GM12878 (cell line): ENCODE data around the gene RIPOR1. TPM values are rescaled to one million over a fixed set of nuclear protein-coding genes. Genes with fewer than 3 reads are reported as not detected.
A peak's percentile ranks its signal among the peaks of the same experiment; 100 is the strongest.

ENCODE experiments used
- ATAC-seq: fragments of 200-7000 bp; cut with Tn5 transposase; 3 replicates; pipeline ENCODE4 v1.9.1; 2020; ENCODE audit warnings: mild to moderate bottlenecking, moderate library complexity
- BruUV-seq: library from RNA; stranded (reverse); fragments of 400-500 nt; replicated peaks from 2 replicates; lab custom pipeline; 2021; lab: Mats Ljungman, UMichigan
- CTCF ChIA-PET: fragments of 300-600 bp; sonication (Branson Sonifier 250); formaldehyde crosslinking; extraction: SDS; loops from one replicate; lab custom pipeline; 2021; ENCODE audit warnings: inconsistent platforms; lab: Yijun Ruan, JAX
- POLR2A ChIA-PET: fragments of 350-600 bp; formaldehyde crosslinking; extraction: SDS; loops from one replicate; lab custom pipeline; 2021; ENCODE audit warnings: inconsistent platforms; lab: Charles Lee
- RAD21 ChIA-PET: fragments of 300-600 bp; sonication (Branson Sonifier 250); formaldehyde crosslinking; loops from one replicate; lab custom pipeline; 2023; ENCODE audit warnings: antibody characterized with exemption; ENCODE audit not compliant: unreplicated experiment; lab: Charles Lee
- SMC1A ChIA-PET: fragments of 300-600 bp; sonication (Branson Sonifier 250); formaldehyde crosslinking; loops from one replicate; lab custom pipeline; 2023; ENCODE audit not compliant: unreplicated experiment, uncharacterized antibody; lab: Charles Lee
- DNase-seq: peaks from one replicate; pipeline ENCODE4 v3.0.0-alpha.2; 2011; ENCODE audit warnings: low read depth, low spot score
- FAIRE-seq: peaks from 3 replicates; lab custom pipeline; 2011; peaks lifted over from hg19 to GRCh38; lab: Jason Lieb, UNC
- H2AFZ ChIP-seq: 2 replicates; pipeline ENCODE4 v1.6.0; 2011; ENCODE audit warnings: low read depth, low read length, control low read depth; ENCODE audit not compliant: control insufficient read depth
- H3K27ac ChIP-seq: 2 replicates; pipeline ENCODE4 v1.5.1; 2011; ENCODE audit warnings: control low read depth; ENCODE audit not compliant: control insufficient read depth, insufficient read depth
- H3K27me3 ChIP-seq, 2 experiments: replicated peaks in 1 of 2; 2 replicates each; pipeline versions ENCODE4 v1.6.0 to v1.6.1; 2011; ENCODE audit warnings: low read length in 1 of 2; ENCODE audit not compliant: control insufficient read depth in 2 of 2, insufficient read depth in 2 of 2
- H3K36me3 ChIP-seq, 2 experiments: 2 replicates each; pipeline ENCODE4 v1.5.1; 2011; ENCODE audit warnings: low read length in 1 of 2; ENCODE audit not compliant: control insufficient read depth in 2 of 2, insufficient read depth in 2 of 2
- H3K4me1 ChIP-seq: 2 replicates; pipeline ENCODE4 v1.6.1; 2011; ENCODE audit warnings: mild to moderate bottlenecking, low read length, moderate library complexity, mixed read lengths; ENCODE audit not compliant: control insufficient read depth, insufficient read depth
- H3K4me2 ChIP-seq: 2 replicates; pipeline ENCODE4 v1.6.0; 2011; ENCODE audit warnings: control low read depth; ENCODE audit not compliant: control insufficient read depth, insufficient read depth
- H3K4me3 ChIP-seq: fragments of 200-600 bp; sonication (generic); 2 replicates; pipeline ENCODE4 v1.5.1; 2016
- H3K79me2 ChIP-seq: 2 replicates; pipeline ENCODE4 v1.6.0; 2011; ENCODE audit warnings: low read length; ENCODE audit not compliant: control insufficient read depth, insufficient read depth
- H3K9ac ChIP-seq: 2 replicates; pipeline ENCODE4 v1.8.0; 2011; ENCODE audit warnings: low read length, control low read depth, mixed read lengths; ENCODE audit not compliant: control insufficient read depth, insufficient read depth
- H3K9me3 ChIP-seq: replicated peaks from 3 replicates; pipeline ENCODE4 v1.5.1; 2011; ENCODE audit warnings: mild to moderate bottlenecking, low read length; ENCODE audit not compliant: control insufficient read depth, insufficient read depth
- H4K20me1 ChIP-seq: 2 replicates; pipeline ENCODE4 v1.6.0; 2011; ENCODE audit not compliant: control insufficient read depth, insufficient read depth
- CHD1 ChIP-seq: IDR thresholded peaks from 2 replicates; pipeline ENCODE4 v1.6.1; 2012; ENCODE audit warnings: low read depth, low read length, improper control_type of control experiment
- CHD2 ChIP-seq: IDR thresholded peaks from 2 replicates; pipeline ENCODE4 v1.6.1; 2011; ENCODE audit warnings: low read depth, low read length, improper control_type of control experiment, borderline replicate concordance
- CHD4 ChIP-seq: fragments of 200-600 bp; sonication (generic); IDR thresholded peaks from 2 replicates; pipeline ENCODE4 v1.6.1; 2016; ENCODE audit warnings: mild to moderate bottlenecking
- EED ChIP-seq: sonication (generic); IDR thresholded peaks from 2 replicates; pipeline ENCODE4 v1.6.1; 2016; ENCODE audit warnings: antibody characterized with exemption, low read depth
- FOXM1 ChIP-seq: IDR thresholded peaks from 2 replicates; pipeline ENCODE4 v1.6.1; 2012; ENCODE audit warnings: low read depth, mild to moderate bottlenecking, inconsistent platforms, low read length, moderate library complexity
- GATAD2B ChIP-seq: fragments of 450-650 bp; conservative IDR thresholded peaks from 2 replicates; pipeline ENCODE4 v1.6.1; 2017; ENCODE audit warnings: low read depth, mild to moderate bottlenecking, moderate library complexity
- HDGF ChIP-seq: fragments of 450-650 bp; IDR thresholded peaks from 2 replicates; pipeline ENCODE4 v1.6.1; 2016; ENCODE audit warnings: antibody characterized with exemption
- IRF3 ChIP-seq: fragments of 450-650 bp; IDR thresholded peaks from 2 replicates; pipeline ENCODE4 v1.6.1; 2014; ENCODE audit warnings: mild to moderate bottlenecking
- JUNB ChIP-seq: IDR thresholded peaks from 2 replicates; pipeline ENCODE4 v1.6.1; 2016; ENCODE audit warnings: antibody characterized with exemption, mild to moderate bottlenecking
- MEF2B ChIP-seq: fragments of 450-650 bp; IDR thresholded peaks from 2 replicates; pipeline ENCODE4 v1.6.1; 2018; ENCODE audit warnings: mild to moderate bottlenecking, moderate library complexity; ENCODE audit not compliant: partially characterized antibody, poor library complexity, severe bottlenecking
- NFIC ChIP-seq: IDR thresholded peaks from 2 replicates; pipeline ENCODE4 v1.6.1; 2012; ENCODE audit warnings: low read depth, mild to moderate bottlenecking, inconsistent platforms, low read length, moderate library complexity
- PBX3 ChIP-seq: IDR thresholded peaks from 2 replicates; pipeline ENCODE4 v1.6.1; 2011; ENCODE audit warnings: mild to moderate bottlenecking, low read depth, low read length, moderate library complexity; ENCODE audit not compliant: insufficient replicate concordance
- RBBP5 ChIP-seq: fragments of 200-600 bp; sonication (generic); conservative IDR thresholded peaks from 2 replicates; pipeline ENCODE4 v1.6.1; 2016
- SIN3A ChIP-seq: IDR thresholded peaks from 2 replicates; pipeline ENCODE4 v1.6.1; 2012; ENCODE audit warnings: low read depth, low read length, improper control_type of control experiment
- SMAD5 ChIP-seq: IDR thresholded peaks from 2 replicates; pipeline ENCODE4 v1.6.1; 2016; ENCODE audit warnings: antibody characterized with exemption, low read depth
- STAT1 ChIP-seq: fragments of 450-650 bp; conservative IDR thresholded peaks from 2 replicates; pipeline ENCODE4 v1.6.1; 2014; ENCODE audit warnings: antibody characterized with exemption, mild to moderate bottlenecking
- TARDBP ChIP-seq: IDR thresholded peaks from 2 replicates; pipeline ENCODE4 v1.6.1; 2016; ENCODE audit warnings: borderline replicate concordance
- ZNF207 ChIP-seq: fragments of 450-650 bp; IDR thresholded peaks from 2 replicates; pipeline ENCODE4 v1.6.1; 2014; ENCODE audit warnings: antibody characterized with exemption, mild to moderate bottlenecking, borderline replicate concordance
- ZNF217 ChIP-seq: fragments of 450-650 bp; IDR thresholded peaks from 2 replicates; pipeline ENCODE4 v1.6.1; 2017; ENCODE audit warnings: antibody characterized with exemption, mild to moderate bottlenecking
- ZNF274 ChIP-seq: IDR thresholded peaks from one replicate; pipeline ENCODE4 v1.8.0; 2011; ENCODE audit not compliant: insufficient read length, insufficient read depth
- WGBS: methylation state at CpG from one replicate; pipeline ENCODE4 v1.1.6; 2016; ENCODE audit warnings: low lambda C conversion rate; ENCODE audit not compliant: insufficient replicate concordance, insufficient coverage; ENCODE audit errors: missing lambda C conversion rate; 5-methylcytosine and 5-hydroxymethylcytosine counted together
- in situ Hi-C: fragments of 300-500 bp; cut with MboI; formaldehyde crosslinking; loops from 9 replicates; pipeline ENCODE4 v1.14.3; 2018; ENCODE audit warnings: mixed read lengths
- intact Hi-C: fragments of 100-400 bp; cut with micrococcal nuclease; formaldehyde crosslinking; loops from one replicate; pipeline ENCODE4 v1.14.2; 2022; ENCODE audit not compliant: unreplicated experiment
- polyA plus RNA-seq, 11 experiments: library from polyadenylated mRNA; depleted of rRNA in 4 of 11; unstranded in 6 of 11; stranded (reverse) in 5 of 11; fragments of >200 nt; fragmentation: Nextera tagmentation in 4 of 11; fragmentation: Illumina TruSeq in 1 of 11; extraction: Ambion mirVana in 4 of 11; extraction: Trizol in 1 of 11; gene quantifications; 1 replicate in 1 of 11; 2 replicates in 10 of 11; pipeline versions ENCODE4 v1.2.1 to v1.2.3, GENCODE V29; 2011 to 2016; ENCODE audit warnings: inconsistent platforms in 2 of 11, missing spikeins in 2 of 11, low read depth in 1 of 11
- total RNA-seq, 4 experiments: library from RNA; depleted of rRNA in 3 of 4; stranded (reverse); fragments of >200 nt in 3 of 4; fragmentation: Illumina TruSeq in 1 of 4; extraction: Trizol in 1 of 4; gene quantifications; 2 replicates each; pipeline versions ENCODE4 v1.2.1 to v1.2.3, GENCODE V29; 2013 to 2021

RIPOR1 gene
- total and polyA plus RNA-seq, 10 of the 15 experiments (the other 5 are each of a cell fraction or from before 2014, with no cell fraction given) = 0.13 to 28.5 (median 7.0) TPM

GRCh38 chr16:67560827-67561342, 32.3 kb downstream of the RIPOR1 start (continued):
- TF ChIP-seq MEF2B = no peak
- no peak for TF ChIP-seq PBX3
- TF ChIP-seq IRF3 = no peak
- TF ChIP-seq JUNB = no peak
- TF ChIP-seq ZNF207 = no peak
- no peak for TF ChIP-seq CHD1
- TF ChIP-seq CHD4 = no peak
- TF ChIP-seq, all 136 proteins: peak for 0

GRCh38 chr16:67561501-67561823, 32.8 kb downstream of the RIPOR1 start:
- intact Hi-C loops = no loop called here
- TF ChIP-seq STAT1 (no peak), FOXM1 (no peak), CHD2 (no peak), ZNF217 (no peak), GATAD2B (no peak), ZNF274 (no peak), TARDBP (0 out of 2 replicates have a peak, but pooled peaks have one; percentile 31), SIN3A (peak; percentile 31; the same call in 1 of the 2 replicates), NFIC (no peak), HDGF (no peak), SMAD5 (no peak), EED (no peak), RBBP5 (no peak)
- peaks cover 54% of the 10 kb centered on the region for H3K79me2 ChIP-seq

More at GRCh38 chr16:67561501-67561823, 32.8 kb downstream of the RIPOR1 start:
- Histone ChIP-seq H3K36me3 (no peaks in the 10 kb centered on the region), H3K27me3 (no peaks in the 10 kb centered on the region), H3K9me3 (no peaks in the 10 kb centered on the region), H3K27ac (peak overlapping the region; percentile 77), H2AFZ (peak overlapping the region; percentile 77), H3K9ac (peak overlapping the region; percentile 69), H3K4me2 (peak overlapping the region; percentile 57), H3K4me3 (peak overlapping the region; percentile 74), H4K20me1 (no peaks in the 10 kb centered on the region), H3K4me1 (peaks cover 15% of the 10 kb centered on the region)
- ChIA-PET CTCF (interaction anchor here (0.7 to 5.6 kb wide), 14 partner anchors 10 to 106 kb away, joined by 3 to 77 read pairs (median 6); partner anchors contain the start of genes ACD, ATP6V0D1, CARMIL2 and ENKD1), POLR2A (interaction anchor here (0.6 to 3.9 kb wide), 13 partner anchors 9 to 316 kb away, joined by 3 to 25 read pairs (median 5); partner anchors contain the start of genes ACD, CARMIL2 and RIPOR1), SMC1A (interaction anchor here (0.9 to 2.8 kb wide), 16 partner anchors 14 to 112 kb away, joined by 3 to 19 read pairs (median 4); partner anchors contain the start of genes ATP6V0D1 and CARMIL2), RAD21 (interaction anchor here (0.6 to 6.3 kb wide), 12 partner anchors 14 to 158 kb away, joined by 3 to 50 read pairs (median 6); partner anchors contain the start of genes ACD, ATP6V0D1, CARMIL2 and GFOD2)
- ATAC-seq (no peak), DNase-seq (no peak), FAIRE-seq (no peak)
- BruUV-seq = no TSS peak
- 2% methylated on average over 8 of the region's 8 CpGs for WGBS
- in situ Hi-C loops = no loop called here
